PFSK-1 (cell line): Measurements from ENCODE around the gene NOP14.

Experiments used
- FOXP2 ChIP-seq: optimal IDR thresholded peaks from 2 replicates; pipeline ENCODE3; 2011; ENCODE audit warnings: borderline replicate concordance, control low read depth, inconsistent platforms; ENCODE audit not compliant: insufficient read depth; ENCODE audit errors: extremely low read length, extremely low read depth
- POLR2AphosphoS5 ChIP-seq: IDR thresholded peaks from 2 replicates; pipeline ENCODE4 v1.6.1; 2012; ENCODE audit warnings: low read depth, mild to moderate bottlenecking, control low read depth, low read length, moderate library complexity
- SIN3A ChIP-seq: IDR thresholded peaks from 2 replicates; pipeline ENCODE4 v1.6.1; 2012; ENCODE audit warnings: mild to moderate bottlenecking, low read length, moderate library complexity, borderline replicate concordance; ENCODE audit not compliant: insufficient read depth
- TAF1 ChIP-seq: IDR thresholded peaks from 2 replicates; pipeline ENCODE4 v1.6.1; 2012; ENCODE audit warnings: low read length, control low read depth, borderline replicate concordance; ENCODE audit not compliant: insufficient read depth
- TF ChIP-seq, protein P1 (sequence below), 2 experiments: IDR thresholded peaks; 2 replicates each; pipeline versions ENCODE4 v1.6.1 to v1.8.0; 2011 to 2012; ENCODE audit warnings: low read depth in 2 of 2, low read length in 2 of 2, control low read depth in 1 of 2, inconsistent platforms in 1 of 2, mild to moderate bottlenecking in 1 of 2, moderate library complexity in 1 of 2; ENCODE audit not compliant: insufficient read depth in 1 of 2

The NOP14 gene

DNA sequence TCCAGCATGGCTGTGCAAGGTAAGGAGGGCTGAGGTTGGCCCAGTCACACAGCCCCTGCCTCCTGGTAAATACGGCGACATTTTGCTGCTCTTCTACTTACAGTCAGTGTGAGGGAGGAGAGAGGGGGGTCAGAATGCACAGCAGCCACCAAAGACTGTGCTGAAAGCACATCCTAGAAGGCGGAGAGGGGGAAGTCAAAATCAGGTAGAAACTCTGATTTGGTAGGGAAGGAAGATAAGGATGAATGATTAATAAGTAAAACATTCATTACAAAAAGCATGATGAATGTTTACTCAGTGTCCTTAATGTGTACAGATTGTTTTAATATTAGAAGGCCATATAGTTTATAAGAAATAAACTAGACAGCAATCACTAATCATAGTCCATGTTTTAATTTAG lies 62.0 kb downstream of the NOP14 start:
- no peak for TF ChIP-seq SIN3A
- no peak for TF ChIP-seq TAF1
- TF ChIP-seq, protein P1, sequence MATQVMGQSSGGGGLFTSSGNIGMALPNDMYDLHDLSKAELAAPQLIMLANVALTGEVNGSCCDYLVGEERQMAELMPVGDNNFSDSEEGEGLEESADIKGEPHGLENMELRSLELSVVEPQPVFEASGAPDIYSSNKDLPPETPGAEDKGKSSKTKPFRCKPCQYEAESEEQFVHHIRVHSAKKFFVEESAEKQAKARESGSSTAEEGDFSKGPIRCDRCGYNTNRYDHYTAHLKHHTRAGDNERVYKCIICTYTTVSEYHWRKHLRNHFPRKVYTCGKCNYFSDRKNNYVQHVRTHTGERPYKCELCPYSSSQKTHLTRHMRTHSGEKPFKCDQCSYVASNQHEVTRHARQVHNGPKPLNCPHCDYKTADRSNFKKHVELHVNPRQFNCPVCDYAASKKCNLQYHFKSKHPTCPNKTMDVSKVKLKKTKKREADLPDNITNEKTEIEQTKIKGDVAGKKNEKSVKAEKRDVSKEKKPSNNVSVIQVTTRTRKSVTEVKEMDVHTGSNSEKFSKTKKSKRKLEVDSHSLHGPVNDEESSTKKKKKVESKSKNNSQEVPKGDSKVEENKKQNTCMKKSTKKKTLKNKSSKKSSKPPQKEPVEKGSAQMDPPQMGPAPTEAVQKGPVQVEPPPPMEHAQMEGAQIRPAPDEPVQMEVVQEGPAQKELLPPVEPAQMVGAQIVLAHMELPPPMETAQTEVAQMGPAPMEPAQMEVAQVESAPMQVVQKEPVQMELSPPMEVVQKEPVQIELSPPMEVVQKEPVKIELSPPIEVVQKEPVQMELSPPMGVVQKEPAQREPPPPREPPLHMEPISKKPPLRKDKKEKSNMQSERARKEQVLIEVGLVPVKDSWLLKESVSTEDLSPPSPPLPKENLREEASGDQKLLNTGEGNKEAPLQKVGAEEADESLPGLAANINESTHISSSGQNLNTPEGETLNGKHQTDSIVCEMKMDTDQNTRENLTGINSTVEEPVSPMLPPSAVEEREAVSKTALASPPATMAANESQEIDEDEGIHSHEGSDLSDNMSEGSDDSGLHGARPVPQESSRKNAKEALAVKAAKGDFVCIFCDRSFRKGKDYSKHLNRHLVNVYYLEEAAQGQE (IDR thresholded peaks at IDR 0.05; ENCODE audit: insufficient read depth in 1 of 2, low read depth in 2 of 2, low read length in 2 of 2), result no peak
- no peak for TF ChIP-seq FOXP2
- TF ChIP-seq POLR2AphosphoS5, result no peak

DNA sequence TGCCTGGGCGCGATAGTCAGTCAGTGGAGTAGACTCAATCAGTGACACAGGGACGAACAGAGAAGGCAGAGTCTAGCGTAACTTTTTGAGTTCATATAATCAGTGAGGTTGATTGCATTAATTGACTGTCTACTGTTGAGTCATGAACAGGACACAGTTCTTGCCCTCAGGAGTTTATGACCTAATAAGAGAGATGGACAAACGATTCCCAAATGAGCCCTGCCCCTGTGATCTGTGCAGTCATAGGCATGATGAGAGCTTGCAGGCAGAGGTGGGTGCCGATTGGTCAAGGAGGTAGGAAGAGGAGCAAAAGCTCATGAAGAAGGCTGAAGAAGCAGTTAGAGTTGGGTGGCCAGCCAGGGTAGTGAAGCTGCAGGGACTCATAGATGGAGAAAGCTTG lies 62.5 kb downstream of the NOP14 start:
- TF ChIP-seq TAF1 (no peak), FOXP2 (no peak), POLR2AphosphoS5 (no peak), SIN3A (no peak)
- TF ChIP-seq, protein P1 (IDR thresholded peaks at IDR 0.05; ENCODE audit: insufficient read depth in 1 of 2, low read depth in 2 of 2, low read length in 2 of 2), result no peak

DNA sequence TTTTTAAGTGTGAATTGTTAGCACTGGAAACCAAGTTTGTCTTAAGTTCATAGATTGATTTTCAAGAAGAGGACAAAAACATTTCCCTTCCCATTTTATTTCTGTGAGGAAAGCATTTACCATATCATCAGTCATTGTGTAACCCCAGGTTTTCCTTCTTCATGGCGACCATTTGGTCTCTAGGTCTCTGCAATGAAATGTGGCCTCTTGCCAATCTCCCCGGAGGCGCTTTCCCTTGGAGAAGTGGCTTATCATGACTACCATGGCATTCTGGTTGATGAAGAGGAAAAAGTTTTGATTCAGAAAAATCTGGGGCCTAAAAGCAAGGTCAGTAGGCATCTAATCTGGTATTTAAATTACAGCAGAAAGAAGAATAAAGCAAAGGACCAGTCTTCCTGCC lies 65.2 kb downstream of the NOP14 start:
- TF ChIP-seq TAF1 (no peak), POLR2AphosphoS5 (no peak), FOXP2 (no peak), SIN3A (no peak)
- TF ChIP-seq, protein P1 (IDR thresholded peaks at IDR 0.05; ENCODE audit: insufficient read depth in 1 of 2, low read depth in 2 of 2, low read length in 2 of 2), result no peak

DNA sequence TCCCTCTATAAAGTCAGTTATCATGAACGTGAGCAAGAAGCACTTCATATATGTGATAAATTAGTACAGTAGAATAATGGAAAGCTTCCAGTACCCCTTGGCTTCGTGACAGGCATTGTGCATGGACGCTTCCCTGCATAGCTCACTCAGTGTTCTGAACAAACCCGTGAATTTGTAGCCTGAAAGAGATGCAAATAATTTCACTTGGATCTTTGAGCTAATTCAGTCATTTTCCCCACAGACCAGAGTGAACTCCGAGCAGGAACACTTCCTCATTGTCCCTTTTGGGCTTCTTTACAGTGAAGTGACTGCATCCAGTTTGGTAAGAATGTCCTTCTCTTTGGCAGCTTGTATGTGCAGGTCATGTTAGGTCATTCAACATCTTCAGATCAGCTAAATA lies 69.4 kb downstream of the NOP14 start:
- TF ChIP-seq TAF1, result no peak
- TF ChIP-seq, protein P1 (IDR thresholded peaks at IDR 0.05; ENCODE audit: insufficient read depth in 1 of 2, low read depth in 2 of 2, low read length in 2 of 2), result no peak
- no peak for TF ChIP-seq SIN3A
- no peak for TF ChIP-seq FOXP2

DNA sequence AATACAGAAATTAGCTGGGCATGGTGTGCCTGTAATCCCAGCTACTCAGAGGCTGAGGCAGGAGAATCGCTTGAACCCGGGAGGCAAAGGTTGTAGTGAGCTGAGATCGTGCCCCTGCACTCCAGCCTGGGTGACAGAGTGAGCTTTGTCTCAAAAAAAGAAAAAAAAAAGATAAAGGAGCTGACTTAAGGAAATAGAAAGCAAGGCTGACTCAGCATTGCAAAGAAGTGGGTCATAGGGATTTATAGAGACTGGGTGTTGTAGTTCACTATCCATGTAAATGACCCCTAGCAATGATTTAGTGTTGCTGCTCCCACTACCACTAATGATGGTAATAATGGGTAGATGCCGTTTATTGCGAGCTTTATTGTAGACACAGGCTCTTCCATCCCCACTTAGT lies 71.9 kb downstream of the NOP14 start:
- TF ChIP-seq TAF1 (no peak), SIN3A (no peak), POLR2AphosphoS5 (no peak), FOXP2 (no peak)
- TF ChIP-seq, protein P1 (IDR thresholded peaks at IDR 0.05; ENCODE audit: insufficient read depth in 1 of 2, low read depth in 2 of 2, low read length in 2 of 2), result no peak
